Measurements from ENCODE around the gene AIFM3. TPM values are rescaled to one million over a fixed set of nuclear protein-coding genes. Genes with fewer than 3 reads are reported as not detected.
A peak's percentile ranks its signal among the peaks of the same experiment; 100 is the strongest.

Gene AIFM3
- total and polyA plus RNA-seq, 2 donors (not counting 1 experiment from before 2014, with no cell fraction given) = 3.0 to 6.0 TPM

DNA sequence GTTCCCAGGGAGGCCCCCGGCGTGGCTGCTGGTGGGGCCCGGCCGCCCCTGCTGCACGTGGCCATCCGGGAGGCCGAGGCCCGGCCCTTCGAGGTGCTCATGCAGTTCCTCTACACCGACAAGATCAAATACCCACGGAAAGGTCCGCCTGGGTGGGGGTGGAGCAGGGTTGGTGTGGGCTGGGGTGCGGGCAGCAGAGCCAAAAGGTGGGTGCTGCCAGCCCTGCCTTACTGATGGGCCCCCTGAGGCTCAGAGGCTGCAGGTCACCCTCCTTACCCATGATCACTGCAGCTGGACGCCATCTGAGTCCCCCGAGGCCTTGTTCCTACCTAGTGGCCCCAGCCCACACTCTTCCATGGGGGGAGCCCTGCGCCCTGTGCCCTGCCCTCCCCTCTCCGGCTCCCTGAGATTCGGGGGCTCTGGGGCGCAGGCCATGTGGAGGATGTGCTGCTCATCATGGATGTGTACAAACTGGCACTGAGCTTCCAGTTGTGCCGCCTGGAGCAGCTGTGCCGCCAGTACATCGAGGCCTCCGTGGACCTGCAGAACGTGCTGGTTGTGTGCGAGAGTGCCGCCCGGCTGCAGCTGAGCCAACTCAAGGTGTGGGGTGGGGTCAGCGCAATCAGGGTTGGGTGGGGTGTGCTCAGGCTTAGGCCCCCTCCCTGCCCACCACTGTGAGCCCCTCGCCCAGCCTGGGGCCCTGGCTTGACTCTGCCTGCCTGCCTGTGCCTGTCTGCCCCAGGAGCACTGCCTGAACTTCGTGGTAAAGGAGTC lies 27.3 kb downstream of the AIFM3 start:
- H3K4me1 ChIP-seq (ENCODE audit: control insufficient read depth in 2 of 2, insufficient read depth in 2 of 2, low read length in 2 of 2) = no peaks in the 10 kb centered on the region
- no peaks in the 10 kb centered on the region for H3K27me3 ChIP-seq (replicated peaks in 1 of 4; ENCODE audit: control extremely low read depth in 1 of 4, control insufficient read depth in 3 of 4, insufficient read depth in 4 of 4, low read length in 3 of 4)
- TF ChIP-seq, protein P1, sequence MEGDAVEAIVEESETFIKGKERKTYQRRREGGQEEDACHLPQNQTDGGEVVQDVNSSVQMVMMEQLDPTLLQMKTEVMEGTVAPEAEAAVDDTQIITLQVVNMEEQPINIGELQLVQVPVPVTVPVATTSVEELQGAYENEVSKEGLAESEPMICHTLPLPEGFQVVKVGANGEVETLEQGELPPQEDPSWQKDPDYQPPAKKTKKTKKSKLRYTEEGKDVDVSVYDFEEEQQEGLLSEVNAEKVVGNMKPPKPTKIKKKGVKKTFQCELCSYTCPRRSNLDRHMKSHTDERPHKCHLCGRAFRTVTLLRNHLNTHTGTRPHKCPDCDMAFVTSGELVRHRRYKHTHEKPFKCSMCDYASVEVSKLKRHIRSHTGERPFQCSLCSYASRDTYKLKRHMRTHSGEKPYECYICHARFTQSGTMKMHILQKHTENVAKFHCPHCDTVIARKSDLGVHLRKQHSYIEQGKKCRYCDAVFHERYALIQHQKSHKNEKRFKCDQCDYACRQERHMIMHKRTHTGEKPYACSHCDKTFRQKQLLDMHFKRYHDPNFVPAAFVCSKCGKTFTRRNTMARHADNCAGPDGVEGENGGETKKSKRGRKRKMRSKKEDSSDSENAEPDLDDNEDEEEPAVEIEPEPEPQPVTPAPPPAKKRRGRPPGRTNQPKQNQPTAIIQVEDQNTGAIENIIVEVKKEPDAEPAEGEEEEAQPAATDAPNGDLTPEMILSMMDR (IDR thresholded peaks at IDR 0.05) = no peak
- no peak for TF ChIP-seq EZH2 (IDR thresholded peaks at IDR 0.05; ENCODE audit: borderline replicate concordance, insufficient read depth, low read depth, low read length, poor library complexity, severe bottlenecking)
- ATAC-seq (ENCODE audit: low read depth) (no peak), DNase-seq (no peak)
- H3K4me1 Mint-ChIP-seq = peaks cover 2% of the 10 kb centered on the region
- no peak overlapping the region for H3K4me2 ChIP-seq (replicated peaks; ENCODE audit: low read depth, low read length, poor library complexity, severe bottlenecking)
- H2AFZ ChIP-seq (ENCODE audit: insufficient read depth, low read depth, low read length, poor library complexity, severe bottlenecking) = no peak overlapping the region
- no peaks in the 10 kb centered on the region for H3K9me3 Mint-ChIP-seq (ENCODE audit: insufficient read depth)
- 93% methylated on average over 28 of the region's 30 CpGs for WGBS (ENCODE audit: insufficient coverage)
- no peak overlapping the region for H3K9ac ChIP-seq (ENCODE audit: low read length)
- H3K9me3 ChIP-seq (ENCODE audit: control extremely low read depth in 1 of 3, control insufficient read depth in 2 of 3, insufficient read depth in 1 of 3, low read length in 2 of 3) = no peaks in the 10 kb centered on the region
- ChIA-PET CTCF (interaction anchor here (1.1 kb wide), 1 partner anchor 12 kb away, joined by 3 read pairs; the partner anchor contains the start of gene LZTR1), POLR2A (no interaction called here)
- peak overlapping the region; percentile 34 for H3K27ac Mint-ChIP-seq
- no peaks in the 10 kb centered on the region for H3K27me3 Mint-ChIP-seq
- intact Hi-C loops (cut with micrococcal nuclease) = no loop called here
- peaks cover 10% of the 10 kb centered on the region for H4K20me1 ChIP-seq (ENCODE audit: control insufficient read depth, insufficient read depth, low read length, poor library complexity, severe bottlenecking)
- no peaks in the 10 kb centered on the region for H3K79me2 ChIP-seq (ENCODE audit: control insufficient read depth, insufficient read depth, low read length)
- no peak overlapping the region for H3K4me3 Mint-ChIP-seq
- no peak overlapping the region for H3K27ac ChIP-seq (ENCODE audit: low read length in 2 of 2)
- peaks cover 0 to 24% of the 10 kb centered on the region in 2 experiments for H3K36me3 ChIP-seq (replicated peaks in 1 of 2; ENCODE audit: control extremely low read depth in 1 of 2, control insufficient read depth in 1 of 2, extremely low read depth in 1 of 2, insufficient read depth in 2 of 2, low read length in 1 of 2)
- H3K4me3 ChIP-seq (ENCODE audit: control extremely low read depth in 1 of 5, extremely low read depth in 1 of 5, insufficient read depth in 1 of 5, low read depth in 2 of 5, low read length in 4 of 5) = no peak overlapping the region

DNA sequence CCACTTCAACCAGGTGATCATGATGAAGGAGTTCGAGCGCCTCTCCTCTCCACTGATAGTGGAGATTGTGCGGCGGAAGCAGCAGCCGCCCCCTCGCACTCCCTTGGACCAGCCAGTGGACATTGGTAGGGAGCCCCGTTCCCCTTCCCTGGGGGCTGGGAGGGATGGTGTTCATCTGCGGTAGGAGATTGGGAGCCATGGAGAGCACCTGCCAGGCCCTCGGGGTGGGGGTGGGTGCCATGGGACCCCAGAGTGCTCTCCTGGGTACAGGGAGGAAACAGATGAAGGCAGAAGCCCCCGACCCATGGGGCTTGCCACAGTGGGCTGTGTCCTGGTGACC lies 27.8 kb downstream of the AIFM3 start:
- peaks cover 2% of the 10 kb centered on the region for H3K4me1 Mint-ChIP-seq
- H3K27ac Mint-ChIP-seq = peak overlapping the region; percentile 34
- Histone ChIP-seq H2AFZ (ENCODE audit: insufficient read depth, low read depth, low read length, poor library complexity, severe bottlenecking) (no peak overlapping the region), H3K27me3 (replicated peaks in 1 of 4; ENCODE audit: control extremely low read depth in 1 of 4, control insufficient read depth in 3 of 4, insufficient read depth in 4 of 4, low read length in 3 of 4) (no peaks in the 10 kb centered on the region), H3K36me3 (replicated peaks in 1 of 2; ENCODE audit: control extremely low read depth in 1 of 2, control insufficient read depth in 1 of 2, extremely low read depth in 1 of 2, insufficient read depth in 2 of 2, low read length in 1 of 2) (peaks cover 0 to 30% of the 10 kb centered on the region in 2 experiments), H3K79me2 (ENCODE audit: control insufficient read depth, insufficient read depth, low read length) (peaks cover 1% of the 10 kb centered on the region), H3K9ac (ENCODE audit: low read length) (no peak overlapping the region), H3K4me1 (ENCODE audit: control insufficient read depth in 2 of 2, insufficient read depth in 2 of 2, low read length in 2 of 2) (peaks cover 0 to 3% of the 10 kb centered on the region in 2 donors), H3K27ac (ENCODE audit: low read length in 2 of 2) (no peak overlapping the region), H3K4me2 (replicated peaks; ENCODE audit: low read depth, low read length, poor library complexity, severe bottlenecking) (no peak overlapping the region), H3K9me3 (ENCODE audit: control extremely low read depth in 1 of 3, control insufficient read depth in 2 of 3, insufficient read depth in 1 of 3, low read length in 2 of 3) (peaks cover 0 to 3% (median 0%) of the 10 kb centered on the region in 3 donors), H4K20me1 (ENCODE audit: control insufficient read depth, insufficient read depth, low read length, poor library complexity, severe bottlenecking) (peaks cover 16% of the 10 kb centered on the region), H3K4me3 (ENCODE audit: control extremely low read depth in 1 of 5, extremely low read depth in 1 of 5, insufficient read depth in 1 of 5, low read depth in 2 of 5, low read length in 4 of 5) (no peak overlapping the region)
- intact Hi-C loops (cut with micrococcal nuclease) = no loop called here
- no peaks in the 10 kb centered on the region for H3K27me3 Mint-ChIP-seq
- ChIA-PET POLR2A (no interaction called here), CTCF (interaction anchor here (1.1 kb wide), 1 partner anchor 13 kb away, joined by 3 read pairs; the partner anchor contains the start of gene LZTR1)
- ATAC-seq (ENCODE audit: low read depth) (no peak), DNase-seq (no peak)
- no peaks in the 10 kb centered on the region for H3K9me3 Mint-ChIP-seq (ENCODE audit: insufficient read depth)
- WGBS (ENCODE audit: insufficient coverage) = 86% methylated on average over 6 of the region's 10 CpGs
- TF ChIP-seq EZH2 (IDR thresholded peaks at IDR 0.05; ENCODE audit: borderline replicate concordance, insufficient read depth, low read depth, low read length, poor library complexity, severe bottlenecking) = no peak
- TF ChIP-seq, protein P1 (IDR thresholded peaks at IDR 0.05) = no peak
- no peak overlapping the region for H3K4me3 Mint-ChIP-seq
